ENCODE measurements around the gene F8A3.
"Not testable (repeated sequence)": the region's sequence is repeated elsewhere in the genome, so short reads cannot be mapped to it uniquely, and the experiment has no call there.

DNA sequence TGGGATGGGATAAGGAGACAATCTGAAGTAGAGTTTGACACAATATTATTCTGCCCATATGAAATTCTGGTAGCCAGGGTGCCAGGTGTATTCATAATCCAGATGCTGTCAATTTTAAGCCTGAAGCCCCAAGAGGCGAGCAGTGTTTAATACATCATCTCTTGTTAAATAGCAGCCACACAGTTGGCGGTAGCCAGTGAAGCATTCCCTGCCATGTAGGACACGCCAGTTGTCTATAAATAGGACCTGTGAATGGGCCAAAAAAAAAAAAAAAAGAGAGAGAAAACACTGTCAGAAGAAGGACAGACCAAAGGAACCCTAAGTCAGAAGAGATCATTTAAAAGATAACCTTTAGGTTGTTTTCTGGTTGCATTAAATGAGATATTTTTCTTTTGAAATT is 33.0 kb upstream of the F8A3 start:
- TF ChIP-seq CTCF (IDR thresholded peaks at IDR 0.05; ENCODE audit: low read depth, low read length); EZH2phosphoT487 (IDR thresholded peaks at IDR 0.05; ENCODE audit: low read depth): not testable (repeated sequence)

All from OCI-LY3 (cell line).